IgD-negative memory B cell (primary cell): ENCODE measurements around the gene FBXO15. TPM values are rescaled to one million over a fixed set of nuclear protein-coding genes. Genes with fewer than 3 reads are reported as not detected.

Experiments
- H3K27ac Mint-ChIP-seq, 3 donors: one replicate each; pipeline ENCODE4 v1.8.0; 2020 to 2022; ENCODE audit warnings: mild to moderate bottlenecking in 3 of 3, mixed read lengths in 3 of 3, moderate library complexity in 1 of 3
- H3K27me3 Mint-ChIP-seq: one replicate; pipeline ENCODE4 v1.8.0; 2021; ENCODE audit warnings: mixed read lengths
- H3K36me3 Mint-ChIP-seq: one replicate; pipeline ENCODE4 v1.8.0; 2020; ENCODE audit warnings: mild to moderate bottlenecking, mixed read lengths
- H3K4me1 Mint-ChIP-seq, 3 donors: one replicate each; pipeline ENCODE4 v1.8.0; 2020 to 2022; ENCODE audit warnings: mixed read lengths in 3 of 3, mild to moderate bottlenecking in 1 of 3
- H3K4me3 Mint-ChIP-seq, 4 donors: one replicate each; pipeline ENCODE4 v1.8.0; 2020 to 2022; ENCODE audit warnings: mild to moderate bottlenecking in 4 of 4, mixed read lengths in 4 of 4, moderate library complexity in 3 of 4
- H3K9me3 Mint-ChIP-seq, 3 donors: one replicate each; pipeline ENCODE4 v1.8.0; 2020 to 2021; ENCODE audit warnings: mixed read lengths in 3 of 3, mild to moderate bottlenecking in 1 of 3
- polyA plus RNA-seq: library from polyadenylated mRNA; unstranded; fragments of 300-500 nt; fragmentation: Illumina TruSeq; gene quantifications from one replicate; pipeline ENCODE4 v1.2.3, GENCODE V29; 2021

The FBXO15 gene
- polyA plus RNA-seq, 1 donor from 2014 or later, result 0.90 TPM

DNA sequence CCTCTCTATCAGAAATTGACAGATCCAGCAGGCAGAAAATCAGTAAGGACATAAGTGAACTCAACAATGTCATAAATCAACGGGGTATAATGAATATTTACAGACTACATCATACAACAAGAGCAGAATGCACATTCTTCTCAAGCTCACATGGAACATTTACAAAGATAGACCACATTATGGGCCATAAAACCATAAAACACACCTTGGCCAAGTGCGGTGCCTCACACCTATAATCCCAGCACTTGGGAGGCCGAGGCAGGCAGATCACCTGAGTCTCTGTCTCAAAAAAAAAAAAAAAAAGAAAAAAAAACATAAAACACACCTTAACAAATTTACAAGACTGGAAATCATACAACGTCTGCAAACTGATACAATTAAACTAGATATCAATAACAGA, 36.7 kb downstream of the FBXO15 start:
- Mint-ChIP-seq H3K9me3 (peaks cover 4 to 33% (median 9%) of the 10 kb centered on the region in 3 donors), H3K4me3 (no peak overlapping the region), H3K27me3 (no peaks in the 10 kb centered on the region), H3K36me3 (peaks cover 3% of the 10 kb centered on the region), H3K27ac (no peak overlapping the region), H3K4me1 (peaks cover 0 to 3% (median 0%) of the 10 kb centered on the region in 3 donors)

- peaks cover 3% of the 10 kb centered on the region for H3K36me3 Mint-ChIP-seq
- no peak overlapping the region for H3K27ac Mint-ChIP-seq
- H3K9me3 Mint-ChIP-seq, result peaks cover 4 to 33% (median 9%) of the 10 kb centered on the region in 3 donors
- H3K27me3 Mint-ChIP-seq, result no peaks in the 10 kb centered on the region
- peaks cover 0 to 3% (median 0%) of the 10 kb centered on the region in 3 donors for H3K4me1 Mint-ChIP-seq
- H3K4me3 Mint-ChIP-seq, result no peak overlapping the region
These were observed 37.5 kb downstream of the FBXO15 start for GRCh38 chr18:74110149-74110548.

DNA sequence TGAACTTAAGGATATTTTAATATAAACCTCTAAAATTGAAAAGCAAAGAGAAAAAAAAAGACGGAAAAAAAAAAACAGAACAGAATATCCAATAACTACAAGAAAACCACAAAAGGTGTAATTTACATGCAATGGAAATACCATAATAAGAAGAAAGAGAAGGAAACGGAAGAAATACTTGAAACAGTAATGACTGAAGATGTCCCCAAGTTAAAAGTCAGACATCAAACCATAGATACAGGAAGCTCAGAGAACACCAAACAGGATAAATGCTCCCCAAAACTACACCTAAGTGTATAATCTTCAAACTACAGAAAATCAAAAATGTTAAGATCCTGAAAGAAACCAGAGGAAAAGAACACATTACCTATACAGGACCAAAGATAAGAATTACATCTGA, 39.2 kb downstream of the FBXO15 start:
- Mint-ChIP-seq H3K27me3 (no peaks in the 10 kb centered on the region), H3K36me3 (peaks cover 3% of the 10 kb centered on the region), H3K9me3 (peaks cover 4 to 37% (median 11%) of the 10 kb centered on the region in 3 donors), H3K27ac (no peak overlapping the region), H3K4me3 (no peak overlapping the region), H3K4me1 (peaks cover 0 to 3% (median 0%) of the 10 kb centered on the region in 3 donors)

- Mint-ChIP-seq H3K4me3 (no peak overlapping the region), H3K36me3 (peaks cover 7% of the 10 kb centered on the region), H3K4me1 (no peaks in the 10 kb centered on the region), H3K9me3 (peaks cover 4 to 13% (median 10%) of the 10 kb centered on the region in 3 donors), H3K27me3 (no peaks in the 10 kb centered on the region), H3K27ac (no peak overlapping the region)
These were observed 49.8 kb downstream of the FBXO15 start for GRCh38 chr18:74097803-74098202.

- Mint-ChIP-seq H3K27me3 (peaks cover 2% of the 10 kb centered on the region), H3K27ac (no peak overlapping the region), H3K4me3 (no peak overlapping the region), H3K9me3 (peaks cover 7 to 12% (median 10%) of the 10 kb centered on the region in 3 donors), H3K36me3 (peaks cover 3% of the 10 kb centered on the region), H3K4me1 (no peaks in the 10 kb centered on the region)
These were observed 54.7 kb downstream of the FBXO15 start for GRCh38 chr18:74092922-74093321.

DNA sequence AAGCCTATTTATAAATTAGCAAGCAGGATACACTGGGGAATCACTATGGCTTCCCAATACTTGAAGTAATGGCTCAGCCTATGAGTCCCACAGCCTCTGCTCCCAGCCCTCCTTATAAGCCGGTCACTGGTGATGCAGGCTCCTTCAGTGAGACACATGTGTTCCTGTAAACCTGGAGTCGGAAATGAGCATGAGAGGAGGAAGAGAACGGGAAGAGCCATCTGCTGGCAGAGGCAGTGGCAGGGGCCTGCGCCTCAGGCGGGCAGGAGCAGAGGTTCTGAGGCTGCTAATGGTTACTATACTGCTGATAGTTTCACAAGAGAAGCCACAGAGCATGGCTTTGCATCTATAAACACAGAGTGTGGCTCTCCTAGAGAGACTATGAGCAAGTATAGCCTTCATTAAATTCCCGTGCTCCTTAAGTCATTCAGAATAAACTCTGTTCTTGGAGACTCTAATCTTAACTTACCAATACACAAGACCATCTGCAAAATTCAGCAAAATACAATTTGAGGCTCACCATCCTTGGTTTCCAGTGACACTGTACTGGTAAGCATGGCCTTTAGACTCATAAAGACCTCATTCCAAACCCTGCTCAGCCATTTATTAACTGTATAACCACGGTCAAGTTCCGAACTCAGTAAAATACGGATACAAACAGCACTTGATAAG, 63.3 kb downstream of the FBXO15 start:
- Mint-ChIP-seq H3K27ac (no peak overlapping the region), H3K9me3 (peaks cover 0 to 5% (median 5%) of the 10 kb centered on the region in 3 donors)

DNA sequence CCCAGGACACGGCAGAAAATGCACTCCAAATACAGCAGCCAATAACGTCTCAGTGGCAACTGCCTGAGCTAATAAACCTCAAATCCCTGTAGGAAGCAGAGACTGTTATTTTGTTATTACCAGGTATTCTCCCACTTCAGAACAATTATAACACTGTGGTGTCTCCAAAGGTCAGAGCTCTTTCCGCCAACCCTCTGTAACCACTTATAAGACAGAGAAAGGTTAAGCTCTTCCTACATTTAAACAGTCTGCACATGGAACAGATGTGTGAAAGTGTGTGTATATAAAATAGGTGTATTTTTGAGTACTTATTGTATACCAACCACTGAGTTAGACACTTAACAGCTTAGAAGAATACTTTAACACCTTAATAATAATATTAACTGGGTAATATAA, 64.1 kb downstream of the FBXO15 start:
- H3K36me3 Mint-ChIP-seq, result no peaks in the 10 kb centered on the region
- no peak overlapping the region for H3K27ac Mint-ChIP-seq
- H3K4me3 Mint-ChIP-seq, result no peak overlapping the region

More for the DNA sequence above, 63.3 kb downstream of the FBXO15 start:
- H3K4me1 Mint-ChIP-seq, result peaks cover 0 to 9% (median 0%) of the 10 kb centered on the region in 3 donors
- no peaks in the 10 kb centered on the region for H3K36me3 Mint-ChIP-seq
- H3K27me3 Mint-ChIP-seq, result no peaks in the 10 kb centered on the region
- no peak overlapping the region for H3K4me3 Mint-ChIP-seq

DNA sequence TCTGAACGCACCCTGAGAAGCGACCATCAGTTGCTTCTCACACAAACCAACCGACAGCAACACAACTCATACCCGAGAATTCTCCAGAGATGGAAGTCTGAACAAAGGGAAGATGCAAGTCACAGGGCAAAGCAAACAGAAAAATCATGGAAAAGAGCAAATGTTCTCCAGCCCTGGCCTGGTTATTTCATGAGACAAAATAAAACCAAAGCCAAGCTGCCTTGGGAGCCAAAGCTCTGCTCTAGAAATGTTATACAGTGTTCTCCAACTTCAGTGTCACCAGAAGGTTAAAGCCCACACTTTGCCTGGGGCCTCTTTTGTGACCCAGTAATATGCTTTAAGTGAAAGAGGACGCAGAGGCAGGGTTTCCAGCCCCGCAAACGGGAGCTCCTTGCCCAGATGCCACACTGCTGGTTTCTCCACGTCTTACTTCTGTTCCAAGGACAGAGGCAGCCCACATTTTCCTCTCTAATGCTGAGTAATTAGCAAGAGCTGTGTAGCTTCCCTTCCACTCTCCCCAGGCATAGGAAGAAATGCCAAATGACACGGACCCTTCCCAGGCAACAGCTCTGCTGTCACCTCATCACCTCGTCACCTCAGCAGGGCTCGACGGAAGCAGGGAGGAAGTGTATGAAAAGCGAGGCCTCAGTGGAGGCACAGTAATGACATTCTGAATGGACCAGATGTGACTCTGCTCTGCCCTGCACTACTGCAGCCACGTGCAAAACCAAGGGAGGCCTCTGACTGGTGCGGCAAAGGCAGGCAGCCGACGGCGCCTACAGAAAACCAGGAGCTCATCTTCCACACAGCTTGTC, 64.7 kb downstream of the FBXO15 start:
- Mint-ChIP-seq H3K27ac (peak overlapping the region in 2 of 3 donors; percentile 57 to 91), H3K4me1 (peaks cover 0 to 9% (median 0%) of the 10 kb centered on the region in 3 donors), H3K27me3 (no peaks in the 10 kb centered on the region), H3K36me3 (no peaks in the 10 kb centered on the region), H3K9me3 (peaks cover 0 to under 1% (median 0%) of the 10 kb centered on the region in 3 donors), H3K4me3 (peak overlapping the region in 3 of 4 donors; percentile 51 to 82 (median 63))

More for the DNA sequence above, 64.1 kb downstream of the FBXO15 start:
- H3K27me3 Mint-ChIP-seq, result no peaks in the 10 kb centered on the region
- peaks cover 0 to 9% (median 0%) of the 10 kb centered on the region in 3 donors for H3K4me1 Mint-ChIP-seq
- H3K9me3 Mint-ChIP-seq, result peaks cover 0 to 5% (median 3%) of the 10 kb centered on the region in 3 donors

DNA sequence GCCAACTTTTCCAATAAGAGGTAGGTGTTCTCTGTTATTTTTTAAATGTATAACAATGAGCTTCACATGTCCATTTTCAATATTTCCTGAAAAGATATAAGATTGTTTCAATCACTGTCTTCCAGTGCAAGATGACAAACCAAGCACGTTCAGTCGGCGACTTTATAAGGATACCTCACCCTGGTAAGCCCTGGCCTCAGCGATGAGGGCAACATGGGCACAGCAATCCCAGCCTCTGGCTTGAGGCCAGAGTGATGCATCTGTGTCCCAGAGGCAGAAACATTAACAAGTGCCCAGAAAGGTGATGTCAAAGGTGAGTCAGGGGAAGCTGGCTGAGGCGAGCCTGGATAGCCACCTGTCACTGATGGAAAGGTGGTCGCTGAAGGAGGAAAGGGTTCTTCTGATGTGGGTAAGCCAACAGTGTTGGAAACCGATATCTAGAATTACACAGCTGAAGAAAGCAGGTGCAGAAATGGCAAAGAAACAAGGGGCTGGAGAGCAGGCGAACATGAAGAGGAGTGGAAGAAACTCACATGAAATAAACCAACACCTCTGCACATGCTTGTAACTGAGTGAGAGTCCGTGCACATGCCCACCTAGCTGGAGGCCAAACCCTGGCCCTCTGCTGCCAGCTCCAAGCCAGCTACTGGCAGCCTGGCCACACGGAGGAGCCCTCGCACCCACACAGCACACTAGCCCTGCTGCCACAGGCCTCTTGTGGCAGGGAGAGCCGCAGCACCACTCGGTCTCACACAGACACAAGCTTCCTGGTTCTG, 65.5 kb downstream of the FBXO15 start:
- Mint-ChIP-seq H3K36me3 (no peaks in the 10 kb centered on the region), H3K9me3 (no peaks in the 10 kb centered on the region), H3K4me3 (peak overlapping the region in 3 of 4 donors; percentile 51 to 63 (median 54))

GRCh38 chr18:74078257-74078656, 69.4 kb downstream of the FBXO15 start:
- Mint-ChIP-seq H3K4me3 (no peak overlapping the region), H3K9me3 (no peaks in the 10 kb centered on the region), H3K4me1 (peaks cover 0 to 7% (median 0%) of the 10 kb centered on the region in 3 donors), H3K36me3 (no peaks in the 10 kb centered on the region), H3K27me3 (no peaks in the 10 kb centered on the region), H3K27ac (no peak overlapping the region)

More for the DNA sequence above, 65.5 kb downstream of the FBXO15 start:
- no peaks in the 10 kb centered on the region for H3K27me3 Mint-ChIP-seq
- H3K27ac Mint-ChIP-seq, result peak overlapping the region in 2 of 3 donors; percentile 57 to 91
- peaks cover 0 to 9% (median 0%) of the 10 kb centered on the region in 3 donors for H3K4me1 Mint-ChIP-seq

GRCh38 chr18:74074668-74075564, 72.7 kb downstream of the FBXO15 start:
- no peaks in the 10 kb centered on the region for H3K9me3 Mint-ChIP-seq
- no peaks in the 10 kb centered on the region for H3K27me3 Mint-ChIP-seq
- H3K4me3 Mint-ChIP-seq, result no peak overlapping the region
- no peaks in the 10 kb centered on the region for H3K4me1 Mint-ChIP-seq
- no peak overlapping the region for H3K27ac Mint-ChIP-seq
- H3K36me3 Mint-ChIP-seq, result no peaks in the 10 kb centered on the region

GRCh38 chr18:74073957-74074667, 73.5 kb downstream of the FBXO15 start:
- no peak overlapping the region for H3K4me3 Mint-ChIP-seq
- H3K27me3 Mint-ChIP-seq, result no peaks in the 10 kb centered on the region
- no peaks in the 10 kb centered on the region for H3K4me1 Mint-ChIP-seq
- no peaks in the 10 kb centered on the region for H3K9me3 Mint-ChIP-seq
- no peak overlapping the region for H3K27ac Mint-ChIP-seq
- H3K36me3 Mint-ChIP-seq, result no peaks in the 10 kb centered on the region

DNA sequence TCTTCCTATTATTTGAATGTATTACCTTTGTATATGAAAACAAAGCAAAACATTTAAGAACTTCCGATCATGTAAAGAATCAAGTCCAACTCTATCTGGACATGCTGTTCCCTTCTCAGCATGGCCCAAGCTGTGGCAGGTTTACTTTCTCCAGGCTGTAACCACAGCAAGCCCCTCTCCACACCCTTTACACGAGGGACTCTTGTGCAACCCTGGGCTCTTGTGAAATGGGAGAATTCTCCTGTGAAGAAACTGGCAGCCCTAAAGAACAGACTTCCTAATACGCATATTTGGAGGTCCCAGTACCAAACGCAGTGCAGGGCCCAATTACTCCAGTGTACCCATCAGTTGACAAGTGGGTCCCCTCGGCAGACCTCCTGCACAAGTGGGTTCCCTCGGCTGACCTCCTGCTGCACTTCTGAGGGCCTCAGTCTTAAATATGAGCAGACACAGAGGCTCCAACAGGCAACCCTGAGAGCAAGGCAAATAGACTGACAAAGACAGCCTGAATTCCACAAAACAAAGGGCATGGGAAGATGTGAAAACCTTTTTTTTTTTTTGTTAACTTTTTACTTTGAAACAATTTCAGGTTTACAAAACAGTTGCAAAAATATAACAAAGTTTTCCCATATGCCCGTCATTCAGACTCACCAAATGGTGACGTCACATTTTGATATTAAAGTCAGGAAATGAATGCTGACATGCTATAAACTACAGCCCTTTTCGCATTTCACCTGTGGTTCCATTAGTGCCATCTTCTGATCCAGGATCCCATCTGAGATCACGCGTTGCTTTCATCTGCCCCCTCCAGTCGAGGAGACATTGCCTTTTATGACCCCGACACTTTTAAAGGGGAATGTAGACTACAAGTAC, 78.2 kb downstream of the FBXO15 start:
- H3K4me3 Mint-ChIP-seq, result no peak overlapping the region
- no peaks in the 10 kb centered on the region for H3K36me3 Mint-ChIP-seq
- no peaks in the 10 kb centered on the region for H3K9me3 Mint-ChIP-seq
- H3K27ac Mint-ChIP-seq, result no peak overlapping the region
- peaks cover 7% of the 10 kb centered on the region for H3K27me3 Mint-ChIP-seq
- peaks cover 0 to 5% (median 4%) of the 10 kb centered on the region in 3 donors for H3K4me1 Mint-ChIP-seq
